ENCODE results near the gene C1R.
"Not testable (repeated sequence)": the region's sequence is repeated elsewhere in the genome, so short reads cannot be mapped to it uniquely, and the experiment has no call there.

The C1R gene

DNA sequence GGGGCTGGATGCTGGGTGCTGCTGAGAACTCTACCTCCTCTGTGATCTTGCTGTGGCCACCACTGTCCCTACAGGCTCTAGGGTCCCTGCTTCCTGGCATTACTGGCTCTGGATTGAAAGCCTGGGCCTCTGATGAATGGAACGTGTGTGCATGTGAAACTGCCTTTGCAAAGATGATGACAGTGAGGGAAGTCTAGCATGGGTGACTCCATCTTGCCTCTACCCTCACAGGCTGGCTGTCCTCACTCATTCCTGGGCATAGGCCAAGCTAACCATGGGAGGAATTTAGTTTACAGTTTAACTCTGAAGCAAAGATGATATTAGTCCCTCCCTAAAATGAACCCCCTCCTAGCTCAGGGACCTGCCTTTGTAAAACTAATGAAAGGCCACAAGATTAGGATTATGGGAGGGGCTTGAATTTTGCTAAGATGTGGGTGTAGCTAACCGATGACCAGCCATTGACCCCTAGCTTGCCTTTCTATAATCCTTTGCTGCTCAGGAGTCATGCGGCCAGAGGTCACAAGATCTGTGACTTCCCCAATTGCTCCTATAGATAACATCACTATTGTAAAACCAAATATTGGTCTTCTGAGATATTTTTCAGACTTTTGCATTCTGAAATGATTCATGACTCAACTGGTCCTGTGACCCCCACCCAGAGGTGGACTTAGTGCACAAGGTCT, 33.9 kb downstream of the C1R start:
- Histone ChIP-seq H3K56ac (ENCODE audit: low read length) (no peak overlapping the region), H3K4me1 (ENCODE audit: control insufficient read depth, low read depth, low read length) (peaks cover 2% of the 10 kb centered on the region), H3K18ac (ENCODE audit: low read length) (no peak overlapping the region), H3K27me3 (ENCODE audit: insufficient read depth, low read length, poor library complexity) (no peaks in the 10 kb centered on the region), H3K4me2 (ENCODE audit: low read length) (no peak overlapping the region), H4K5ac (ENCODE audit: low read length) (no peak overlapping the region), H3K36me3 (ENCODE audit: control insufficient read depth, insufficient read depth, low read length) (no peaks in the 10 kb centered on the region), H3K9ac (ENCODE audit: low read length) (no peak overlapping the region), H2BK5ac (ENCODE audit: low read length) (no peak overlapping the region), H3K79me1 (ENCODE audit: low read length) (no peaks in the 10 kb centered on the region), H3K4ac (ENCODE audit: low read depth, low read length) (no peak overlapping the region), H2BK120ac (ENCODE audit: low read depth, low read length) (no peak overlapping the region), H3K27ac (ENCODE audit: low read depth, low read length) (no peak overlapping the region), H2AK5ac (ENCODE audit: low read length) (no peak overlapping the region), H3K23ac (ENCODE audit: low read length) (no peak overlapping the region), H3K79me2 (ENCODE audit: control insufficient read depth, insufficient read depth, low read length) (no peaks in the 10 kb centered on the region), H4K8ac (ENCODE audit: low read depth, low read length) (no peak overlapping the region), H3K4me3 (ENCODE audit: low read length) (no peak overlapping the region), H2BK15ac (replicated peaks; ENCODE audit: low read depth) (no peak overlapping the region)
- no CpG with 5 or more reads among the region's 3 CpGs for WGBS (ENCODE audit: extremely low coverage, insufficient coverage, low lambda C conversion rate)
- no peak for DNase-seq

DNA sequence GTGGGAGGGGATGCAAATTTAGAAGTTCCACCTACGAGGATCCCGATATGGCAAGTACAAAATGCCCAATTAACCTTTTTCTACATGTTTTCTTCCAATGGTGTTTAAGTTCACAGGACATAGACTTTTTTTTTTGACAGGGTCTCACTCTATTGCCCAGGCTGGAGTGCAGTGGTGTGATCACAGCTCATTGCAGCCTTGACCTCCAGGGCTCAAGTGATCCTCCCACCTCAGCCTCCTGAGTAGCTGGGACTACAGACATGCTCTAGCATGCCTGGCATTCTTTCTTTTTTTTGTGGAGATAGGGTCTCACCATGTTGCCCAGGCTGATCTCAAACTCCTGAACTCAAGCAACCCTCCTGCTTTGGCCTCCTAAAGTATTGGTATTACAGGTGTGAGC, 36.5 kb downstream of the C1R start:
- not testable (repeated sequence) for H3K56ac ChIP-seq (ENCODE audit: low read length); H2BK15ac ChIP-seq (replicated peaks; ENCODE audit: low read depth); H3K4ac ChIP-seq (ENCODE audit: low read depth, low read length); H3K4me2 ChIP-seq (ENCODE audit: low read length); H3K4me1 ChIP-seq (ENCODE audit: control insufficient read depth, low read depth, low read length); H4K8ac ChIP-seq (ENCODE audit: low read depth, low read length); H3K9ac ChIP-seq (ENCODE audit: low read length); H3K79me1 ChIP-seq (ENCODE audit: low read length); H3K79me2 ChIP-seq (ENCODE audit: control insufficient read depth, insufficient read depth, low read length); H3K18ac ChIP-seq (ENCODE audit: low read length); H3K27me3 ChIP-seq (ENCODE audit: insufficient read depth, low read length, poor library complexity); DNase-seq; H3K36me3 ChIP-seq (ENCODE audit: control insufficient read depth, insufficient read depth, low read length); H2BK5ac ChIP-seq (ENCODE audit: low read length); H3K23ac ChIP-seq (ENCODE audit: low read length); H2BK120ac ChIP-seq (ENCODE audit: low read depth, low read length); H3K4me3 ChIP-seq (ENCODE audit: low read length); H4K5ac ChIP-seq (ENCODE audit: low read length); H3K27ac ChIP-seq (ENCODE audit: low read depth, low read length); H2AK5ac ChIP-seq (ENCODE audit: low read length)
- no CpG with 5 or more reads among the region's 2 CpGs for WGBS (ENCODE audit: extremely low coverage, insufficient coverage, low lambda C conversion rate)

GRCh38 chr12:7054925-7055324, 37.3 kb downstream of the C1R start:
- no peak overlapping the region for H3K18ac ChIP-seq (ENCODE audit: low read length)
- H3K36me3 ChIP-seq (ENCODE audit: control insufficient read depth, insufficient read depth, low read length) = no peaks in the 10 kb centered on the region
- H3K27ac ChIP-seq (ENCODE audit: low read depth, low read length) = no peak overlapping the region
- no peak overlapping the region for H4K8ac ChIP-seq (ENCODE audit: low read depth, low read length)
- no peak overlapping the region for H2BK5ac ChIP-seq (ENCODE audit: low read length)
- H2BK15ac ChIP-seq (replicated peaks; ENCODE audit: low read depth) = no peak overlapping the region
- H3K79me2 ChIP-seq (ENCODE audit: control insufficient read depth, insufficient read depth, low read length) = no peaks in the 10 kb centered on the region
- no peak overlapping the region for H3K23ac ChIP-seq (ENCODE audit: low read length)
- no peaks in the 10 kb centered on the region for H3K79me1 ChIP-seq (ENCODE audit: low read length)
- H3K27me3 ChIP-seq (ENCODE audit: insufficient read depth, low read length, poor library complexity) = no peaks in the 10 kb centered on the region
- no peak overlapping the region for H3K9ac ChIP-seq (ENCODE audit: low read length)
- no peak overlapping the region for H4K5ac ChIP-seq (ENCODE audit: low read length)
- no peaks in the 10 kb centered on the region for H3K4me1 ChIP-seq (ENCODE audit: control insufficient read depth, low read depth, low read length)
- H2AK5ac ChIP-seq (ENCODE audit: low read length) = no peak overlapping the region
- no peak overlapping the region for H2BK120ac ChIP-seq (ENCODE audit: low read depth, low read length)
- no peak for DNase-seq
- H3K4ac ChIP-seq (ENCODE audit: low read depth, low read length) = no peak overlapping the region
- no peak overlapping the region for H3K4me2 ChIP-seq (ENCODE audit: low read length)
- H3K4me3 ChIP-seq (ENCODE audit: low read length) = no peak overlapping the region
- no peak overlapping the region for H3K56ac ChIP-seq (ENCODE audit: low read length)
- no CpG with 5 or more reads among the region's 4 CpGs for WGBS (ENCODE audit: extremely low coverage, insufficient coverage, low lambda C conversion rate)

GRCh38 chr12:7049973-7050372, 42.3 kb downstream of the C1R start:
- not testable (repeated sequence) for DNase-seq; H3K27ac ChIP-seq (ENCODE audit: low read depth, low read length); H3K4me2 ChIP-seq (ENCODE audit: low read length); H3K4me3 ChIP-seq (ENCODE audit: low read length); H2BK5ac ChIP-seq (ENCODE audit: low read length); H2BK120ac ChIP-seq (ENCODE audit: low read depth, low read length); H3K9ac ChIP-seq (ENCODE audit: low read length); H4K8ac ChIP-seq (ENCODE audit: low read depth, low read length); H4K5ac ChIP-seq (ENCODE audit: low read length); H3K18ac ChIP-seq (ENCODE audit: low read length); H3K27me3 ChIP-seq (ENCODE audit: insufficient read depth, low read length, poor library complexity); H3K79me2 ChIP-seq (ENCODE audit: control insufficient read depth, insufficient read depth, low read length); H3K36me3 ChIP-seq (ENCODE audit: control insufficient read depth, insufficient read depth, low read length); H3K79me1 ChIP-seq (ENCODE audit: low read length); H2AK5ac ChIP-seq (ENCODE audit: low read length); H3K23ac ChIP-seq (ENCODE audit: low read length); H2BK15ac ChIP-seq (replicated peaks; ENCODE audit: low read depth); H3K4ac ChIP-seq (ENCODE audit: low read depth, low read length); H3K56ac ChIP-seq (ENCODE audit: low read length); H3K4me1 ChIP-seq (ENCODE audit: control insufficient read depth, low read depth, low read length)
- no CpG with 5 or more reads among the region's 3 CpGs for WGBS (ENCODE audit: extremely low coverage, insufficient coverage, low lambda C conversion rate)

GRCh38 chr12:7049445-7049951, 42.7 kb downstream of the C1R start:
- H3K18ac ChIP-seq (ENCODE audit: low read length); H2BK15ac ChIP-seq (replicated peaks; ENCODE audit: low read depth); H3K27me3 ChIP-seq (ENCODE audit: insufficient read depth, low read length, poor library complexity); H2BK5ac ChIP-seq (ENCODE audit: low read length); H3K56ac ChIP-seq (ENCODE audit: low read length); H3K4ac ChIP-seq (ENCODE audit: low read depth, low read length); H4K5ac ChIP-seq (ENCODE audit: low read length); H3K36me3 ChIP-seq (ENCODE audit: control insufficient read depth, insufficient read depth, low read length); H3K4me1 ChIP-seq (ENCODE audit: control insufficient read depth, low read depth, low read length); H3K79me2 ChIP-seq (ENCODE audit: control insufficient read depth, insufficient read depth, low read length); H4K8ac ChIP-seq (ENCODE audit: low read depth, low read length); H2AK5ac ChIP-seq (ENCODE audit: low read length); H3K9ac ChIP-seq (ENCODE audit: low read length); H3K23ac ChIP-seq (ENCODE audit: low read length); H3K27ac ChIP-seq (ENCODE audit: low read depth, low read length); H2BK120ac ChIP-seq (ENCODE audit: low read depth, low read length); H3K4me3 ChIP-seq (ENCODE audit: low read length); H3K79me1 ChIP-seq (ENCODE audit: low read length); H3K4me2 ChIP-seq (ENCODE audit: low read length); DNase-seq: not testable (repeated sequence)
- no CpG with 5 or more reads among the region's 10 CpGs for WGBS (ENCODE audit: extremely low coverage, insufficient coverage, low lambda C conversion rate)

GRCh38 chr12:7047306-7047705, 44.9 kb downstream of the C1R start:
- H2AK5ac ChIP-seq (ENCODE audit: low read length) = no peak overlapping the region
- no peak for DNase-seq

More at GRCh38 chr12:7047306-7047705, 44.9 kb downstream of the C1R start:
- no peak overlapping the region for H3K23ac ChIP-seq (ENCODE audit: low read length)
- no peak overlapping the region for H4K8ac ChIP-seq (ENCODE audit: low read depth, low read length)
- H3K79me1 ChIP-seq (ENCODE audit: low read length) = no peaks in the 10 kb centered on the region
- no CpG with 5 or more reads among the region's 5 CpGs for WGBS (ENCODE audit: extremely low coverage, insufficient coverage, low lambda C conversion rate)
- no peak overlapping the region for H3K4ac ChIP-seq (ENCODE audit: low read depth, low read length)
- no peak overlapping the region for H4K5ac ChIP-seq (ENCODE audit: low read length)
- H2BK5ac ChIP-seq (ENCODE audit: low read length) = no peak overlapping the region
- no peaks in the 10 kb centered on the region for H3K36me3 ChIP-seq (ENCODE audit: control insufficient read depth, insufficient read depth, low read length)
- H3K56ac ChIP-seq (ENCODE audit: low read length) = no peak overlapping the region
- H3K4me2 ChIP-seq (ENCODE audit: low read length) = no peak overlapping the region
- no peaks in the 10 kb centered on the region for H3K27me3 ChIP-seq (ENCODE audit: insufficient read depth, low read length, poor library complexity)
- no peak overlapping the region for H3K9ac ChIP-seq (ENCODE audit: low read length)
- H3K18ac ChIP-seq (ENCODE audit: low read length) = no peak overlapping the region
- H2BK15ac ChIP-seq (replicated peaks; ENCODE audit: low read depth) = no peak overlapping the region
- no peak overlapping the region for H3K27ac ChIP-seq (ENCODE audit: low read depth, low read length)
- no peaks in the 10 kb centered on the region for H3K79me2 ChIP-seq (ENCODE audit: control insufficient read depth, insufficient read depth, low read length)
- no peak overlapping the region for H2BK120ac ChIP-seq (ENCODE audit: low read depth, low read length)
- no peaks in the 10 kb centered on the region for H3K4me1 ChIP-seq (ENCODE audit: control insufficient read depth, low read depth, low read length)
- H3K4me3 ChIP-seq (ENCODE audit: low read length) = no peak overlapping the region
